GM12878 (cell line): ENCODE results near the gene SLC15A4. TPM values are rescaled to one million over a fixed set of nuclear protein-coding genes. Genes with fewer than 3 reads are reported as not detected.

ENCODE experiments used
- CBFB ChIP-seq: IDR thresholded peaks from 2 replicates; pipeline ENCODE4 v1.6.1; 2016; ENCODE audit warnings: antibody characterized with exemption, low read depth
- CHD1 ChIP-seq: IDR thresholded peaks from 2 replicates; pipeline ENCODE4 v1.6.1; 2012; ENCODE audit warnings: low read depth, low read length, improper control_type of control experiment
- IKZF2 ChIP-seq, 2 experiments: fragments of 450-650 bp; IDR thresholded peaks; 2 replicates each; pipeline ENCODE4 v1.6.1; 2017; ENCODE audit warnings: mild to moderate bottlenecking in 2 of 2, moderate library complexity in 2 of 2
- JUND ChIP-seq: IDR thresholded peaks from 2 replicates; pipeline ENCODE4 v1.6.1; 2012; ENCODE audit warnings: low read depth, mild to moderate bottlenecking, low read length, improper control_type of control experiment, moderate library complexity
- MXI1 ChIP-seq: fragments of 150-350 bp; IDR thresholded peaks from 2 replicates; pipeline ENCODE4 v1.6.1; 2011; ENCODE audit warnings: low read depth, mild to moderate bottlenecking, inconsistent platforms, low read length, improper control_type of control experiment
- MYC ChIP-seq: IDR thresholded peaks from 2 replicates; pipeline ENCODE4 v1.6.1; 2011; ENCODE audit warnings: mild to moderate bottlenecking, low read length, moderate library complexity, inconsistent platforms; ENCODE audit not compliant: insufficient read depth, insufficient replicate concordance, insufficient read length, severe bottlenecking
- NR2F1 ChIP-seq: fragments of 450-650 bp; conservative IDR thresholded peaks from 2 replicates; pipeline ENCODE4 v1.6.1; 2017; ENCODE audit warnings: mild to moderate bottlenecking
- RCOR1 ChIP-seq: conservative IDR thresholded peaks from 2 replicates; pipeline ENCODE4 v1.6.1; 2012; ENCODE audit warnings: low read depth, low read length, improper control_type of control experiment
- SMARCA5 ChIP-seq: fragments of 450-650 bp; IDR thresholded peaks from 2 replicates; pipeline ENCODE4 v1.6.1; 2017; ENCODE audit warnings: mild to moderate bottlenecking
- SP1 ChIP-seq: IDR thresholded peaks from one replicate; pipeline ENCODE4 v1.6.1; 2011; ENCODE audit warnings: low read depth, low read length
- STAT3 ChIP-seq: IDR thresholded peaks from 2 replicates; pipeline ENCODE4 v1.6.1; 2011; ENCODE audit warnings: low read depth, low read length, improper control_type of control experiment
- TARDBP ChIP-seq: IDR thresholded peaks from 2 replicates; pipeline ENCODE4 v1.6.1; 2016; ENCODE audit warnings: borderline replicate concordance
- YY1 ChIP-seq: IDR thresholded peaks from 2 replicates; pipeline ENCODE4 v1.6.1; 2011; ENCODE audit warnings: low read depth, mild to moderate bottlenecking, low read length
- ZNF207 ChIP-seq: fragments of 450-650 bp; IDR thresholded peaks from 2 replicates; pipeline ENCODE4 v1.6.1; 2014; ENCODE audit warnings: antibody characterized with exemption, mild to moderate bottlenecking, borderline replicate concordance
- ZSCAN29 ChIP-seq: fragments of 450-650 bp; IDR thresholded peaks from 2 replicates; pipeline ENCODE4 v1.6.1; 2017; ENCODE audit warnings: mild to moderate bottlenecking, moderate library complexity
- polyA plus RNA-seq, 11 experiments: library from polyadenylated mRNA; depleted of rRNA in 4 of 11; unstranded in 6 of 11; stranded (reverse) in 5 of 11; fragments of >200 nt; fragmentation: Nextera tagmentation in 4 of 11; fragmentation: Illumina TruSeq in 1 of 11; extraction: Ambion mirVana in 4 of 11; extraction: Trizol in 1 of 11; gene quantifications; 1 replicate in 1 of 11; 2 replicates in 10 of 11; pipeline versions ENCODE4 v1.2.1 to v1.2.3, GENCODE V29; 2011 to 2016; ENCODE audit warnings: inconsistent platforms in 2 of 11, missing spikeins in 2 of 11, low read depth in 1 of 11
- total RNA-seq, 4 experiments: library from RNA; depleted of rRNA in 3 of 4; stranded (reverse); fragments of >200 nt in 3 of 4; fragmentation: Illumina TruSeq in 1 of 4; extraction: Trizol in 1 of 4; gene quantifications; 2 replicates each; pipeline versions ENCODE4 v1.2.1 to v1.2.3, GENCODE V29; 2013 to 2021
- TF ChIP-seq, protein P1 (sequence below): fragments of 450-650 bp; formaldehyde crosslinking; IDR thresholded peaks from 2 replicates; pipeline ENCODE4 v1.4.0; 2020; ENCODE audit warnings: mild to moderate bottlenecking, moderate library complexity

Gene SLC15A4
- total and polyA plus RNA-seq, 10 of the 15 experiments (the other 5 are each of a cell fraction or from before 2014, with no cell fraction given), result 12.7 to 257 (median 36.6) TPM

DNA sequence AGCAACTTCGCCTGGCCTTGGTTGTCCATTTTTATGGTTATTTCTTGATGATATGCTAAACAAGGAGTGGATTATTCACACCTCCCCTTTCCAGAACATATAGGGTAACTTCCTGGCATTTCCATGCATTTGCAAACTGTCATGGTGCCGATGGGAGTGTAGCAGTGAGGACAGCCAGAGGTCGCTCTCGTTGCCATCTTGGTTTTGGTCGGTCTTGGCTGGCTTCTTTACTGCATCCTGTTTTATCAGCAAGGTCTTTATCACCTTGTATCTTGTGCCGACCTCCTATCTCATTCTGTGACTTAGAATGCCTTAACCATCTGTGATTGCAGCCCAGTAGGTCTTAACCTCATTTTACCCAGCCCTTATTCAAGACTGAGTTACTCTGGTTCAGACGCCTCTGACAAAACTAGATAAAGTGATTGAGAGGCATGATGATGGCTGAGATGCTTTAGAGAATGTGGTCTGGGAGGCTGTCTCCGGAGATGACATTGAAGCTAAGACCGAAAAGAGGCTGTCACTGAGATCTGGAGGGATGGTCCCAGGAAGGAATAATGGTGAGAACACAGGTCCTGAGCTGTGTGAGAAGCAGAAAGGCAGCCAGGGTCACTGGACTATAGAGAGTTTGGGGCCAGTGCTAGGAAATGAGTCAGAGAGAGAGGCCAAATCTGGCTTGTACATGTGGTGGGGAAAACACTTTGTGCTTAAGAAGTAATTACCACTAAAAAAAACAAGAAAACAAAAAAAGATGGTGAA is 32.5 kb upstream of the SLC15A4 start (continued):
- TF ChIP-seq JUND, result no peak
- TF ChIP-seq NR2F1, result peak; percentile 64; the same call in 1 of the 2 replicates
- TF ChIP-seq IKZF2 (IDR thresholded peaks at IDR 0.05), result peak in 1 of 2 experiments; percentile 20; a peak in 1 of 4 replicates
- peak; percentile 70; the same call in 1 of the 2 replicates for TF ChIP-seq YY1
- no peak for TF ChIP-seq RCOR1
- no peak for TF ChIP-seq MXI1
- TF ChIP-seq MYC, result no peak
- TF ChIP-seq, protein P1, sequence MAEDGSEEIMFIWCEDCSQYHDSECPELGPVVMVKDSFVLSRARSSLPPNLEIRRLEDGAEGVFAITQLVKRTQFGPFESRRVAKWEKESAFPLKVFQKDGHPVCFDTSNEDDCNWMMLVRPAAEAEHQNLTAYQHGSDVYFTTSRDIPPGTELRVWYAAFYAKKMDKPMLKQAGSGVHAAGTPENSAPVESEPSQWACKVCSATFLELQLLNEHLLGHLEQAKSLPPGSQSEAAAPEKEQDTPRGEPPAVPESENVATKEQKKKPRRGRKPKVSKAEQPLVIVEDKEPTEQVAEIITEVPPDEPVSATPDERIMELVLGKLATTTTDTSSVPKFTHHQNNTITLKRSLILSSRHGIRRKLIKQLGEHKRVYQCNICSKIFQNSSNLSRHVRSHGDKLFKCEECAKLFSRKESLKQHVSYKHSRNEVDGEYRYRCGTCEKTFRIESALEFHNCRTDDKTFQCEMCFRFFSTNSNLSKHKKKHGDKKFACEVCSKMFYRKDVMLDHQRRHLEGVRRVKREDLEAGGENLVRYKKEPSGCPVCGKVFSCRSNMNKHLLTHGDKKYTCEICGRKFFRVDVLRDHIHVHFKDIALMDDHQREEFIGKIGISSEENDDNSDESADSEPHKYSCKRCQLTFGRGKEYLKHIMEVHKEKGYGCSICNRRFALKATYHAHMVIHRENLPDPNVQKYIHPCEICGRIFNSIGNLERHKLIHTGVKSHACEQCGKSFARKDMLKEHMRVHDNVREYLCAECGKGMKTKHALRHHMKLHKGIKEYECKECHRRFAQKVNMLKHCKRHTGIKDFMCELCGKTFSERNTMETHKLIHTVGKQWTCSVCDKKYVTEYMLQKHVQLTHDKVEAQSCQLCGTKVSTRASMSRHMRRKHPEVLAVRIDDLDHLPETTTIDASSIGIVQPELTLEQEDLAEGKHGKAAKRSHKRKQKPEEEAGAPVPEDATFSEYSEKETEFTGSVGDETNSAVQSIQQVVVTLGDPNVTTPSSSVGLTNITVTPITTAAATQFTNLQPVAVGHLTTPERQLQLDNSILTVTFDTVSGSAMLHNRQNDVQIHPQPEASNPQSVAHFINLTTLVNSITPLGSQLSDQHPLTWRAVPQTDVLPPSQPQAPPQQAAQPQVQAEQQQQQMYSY (CRISPR knock-in tag), result no peak
- TF ChIP-seq CHD1, result no peak
- no peak for TF ChIP-seq ZNF207
- TF ChIP-seq STAT3, result no peak
- TF ChIP-seq TARDBP, result no peak
- no peak for TF ChIP-seq ZSCAN29
- no peak for TF ChIP-seq SP1
- no peak for TF ChIP-seq SMARCA5
- TF ChIP-seq CBFB, result no peak
- TF ChIP-seq, all 136 proteins: peak for 23
